OCI-LY7 (cell line): ENCODE measurements around the gene MUC12. TPM values are rescaled to one million over a fixed set of nuclear protein-coding genes. Genes with fewer than 3 reads are reported as not detected.

ENCODE experiments used
- BruUV-seq: library from RNA; stranded (reverse); fragments of 400-500 nt; replicated peaks from 2 replicates; lab custom pipeline; 2021; lab: Mats Ljungman, UMichigan
- CTCF ChIA-PET: fragments of 300-600 bp; sonication (Branson Sonifier 250); formaldehyde crosslinking; loops from one replicate; lab custom pipeline; 2022; ENCODE audit warnings: antibody characterized with exemption; ENCODE audit not compliant: unreplicated experiment; lab: Charles Lee
- POLR2A ChIA-PET: fragments of 300-600 bp; sonication (Branson Sonifier 250); formaldehyde crosslinking; loops from one replicate; lab custom pipeline; 2022; ENCODE audit warnings: antibody characterized with exemption; lab: Charles Lee
- DNase-seq: peaks from one replicate; pipeline ENCODE4 v3.0.0-alpha.2; 2015; ENCODE audit warnings: low spot score
- H2AFZ ChIP-seq: fragments of 200-600 bp; sonication (generic), shearing (Covaris generic); 2 replicates; pipeline ENCODE4 v1.6.1; 2014; ENCODE audit warnings: mild to moderate bottlenecking, antibody characterized with exemption, low read length, moderate library complexity
- H3K27ac ChIP-seq: fragments of 200-600 bp; sonication (generic); 2 replicates; pipeline ENCODE4 v1.5.1; 2014; ENCODE audit warnings: mixed run types, low read depth, mild to moderate bottlenecking, moderate library complexity, low read length, inconsistent platforms; ENCODE audit not compliant: poor library complexity, severe bottlenecking
- H3K36me3 ChIP-seq: fragments of 200-600 bp; sonication (generic); 2 replicates; pipeline ENCODE4 v1.6.1; 2014; ENCODE audit warnings: mild to moderate bottlenecking, antibody characterized with exemption, low read length, moderate library complexity, mixed read lengths; ENCODE audit not compliant: insufficient read depth
- H3K4me1 ChIP-seq: fragments of 200-600 bp; sonication (generic); 2 replicates; pipeline ENCODE4 v1.5.1; 2014; ENCODE audit warnings: mild to moderate bottlenecking, low read length; ENCODE audit not compliant: insufficient read depth, poor library complexity, severe bottlenecking
- H3K4me2 ChIP-seq: fragments of 200-600 bp; sonication (generic); 2 replicates; pipeline ENCODE4 v1.6.1; 2014; ENCODE audit warnings: mild to moderate bottlenecking, low read length
- H3K4me3 ChIP-seq: fragments of 200-600 bp; sonication (generic); 2 replicates; pipeline ENCODE4 v1.5.1; 2014; ENCODE audit warnings: mild to moderate bottlenecking, low read depth, low read length; ENCODE audit not compliant: poor library complexity, severe bottlenecking
- H3K79me2 ChIP-seq: fragments of 200-600 bp; sonication (generic); 2 replicates; pipeline ENCODE4 v1.6.1; 2016; ENCODE audit warnings: low read depth, mild to moderate bottlenecking, low read length, moderate library complexity, mixed read lengths; ENCODE audit not compliant: insufficient read depth
- H3K9me2 ChIP-seq: fragments of 200-600 bp; sonication (generic); 2 replicates; pipeline ENCODE4 v1.6.1; 2016; ENCODE audit warnings: mild to moderate bottlenecking, low read length, mixed read lengths; ENCODE audit not compliant: insufficient read depth
- H3K9me3 ChIP-seq: fragments of 200-600 bp; sonication (generic); 2 replicates; pipeline ENCODE4 v1.6.1; 2014; ENCODE audit warnings: mild to moderate bottlenecking, mixed run types, low read length, mixed read lengths
- H4K20me1 ChIP-seq: fragments of 200-600 bp; sonication (generic); 2 replicates; pipeline ENCODE4 v1.6.1; 2014; ENCODE audit warnings: mild to moderate bottlenecking, antibody characterized with exemption, low read length, moderate library complexity, mixed read lengths; ENCODE audit not compliant: insufficient read depth
- CTCF ChIP-seq: fragments of 200-600 bp; sonication (generic); conservative IDR thresholded peaks from 2 replicates; pipeline ENCODE4 v1.5.1; 2014; ENCODE audit warnings: mild to moderate bottlenecking, antibody characterized with exemption, low read length, moderate library complexity, mixed read lengths
- EZH2phosphoT487 ChIP-seq: fragments of 200-600 bp; sonication (generic); IDR thresholded peaks from 2 replicates; pipeline ENCODE4 v1.6.1; 2018; ENCODE audit warnings: low read depth, borderline replicate concordance, mild to moderate bottlenecking, mixed run types, antibody characterized with exemption, low read length, moderate library complexity, mixed read lengths
- intact Hi-C: fragments of 100-400 bp; cut with micrococcal nuclease; formaldehyde crosslinking; loops from one replicate; pipeline ENCODE4 v1.10.0; 2022; ENCODE audit not compliant: unreplicated experiment
- total RNA-seq, 2 experiments: library from RNA; depleted of rRNA in 1 of 2; stranded (reverse); fragments of >200 nt in 1 of 2; shearing (Covaris generic) in 1 of 2; gene quantifications; 2 replicates each; pipeline ENCODE4 v1.2.3, GENCODE V29; 2014 to 2022

The MUC12 gene
- total RNA-seq, 2 experiments from 2014 or later = not detected

- H3K27ac ChIP-seq = no peak overlapping the region
These were observed 49.2 kb downstream of the MUC12 start for GRCh38 chr7:101018271-101019167.

GRCh38 chr7:101020444-101020843 lies 51.1 kb downstream of the MUC12 start:
- intact Hi-C loops = no loop called here
- ChIA-PET CTCF (no interaction called here), POLR2A (interaction anchor here (0.9 kb wide), 1 partner anchor 432 kb away, joined by 3 read pairs; no protein-coding TSS in a partner anchor)
- DNase-seq = no peak
- no peak overlapping the region for H3K4me3 ChIP-seq
- peaks cover 10% of the 10 kb centered on the region for H3K4me1 ChIP-seq
- no TSS peak for BruUV-seq
- H3K36me3 ChIP-seq = no peaks in the 10 kb centered on the region
- H3K27ac ChIP-seq = no peak overlapping the region
- H3K4me2 ChIP-seq = no peak overlapping the region
- no peaks in the 10 kb centered on the region for H4K20me1 ChIP-seq
- H3K79me2 ChIP-seq = no peaks in the 10 kb centered on the region
- H2AFZ ChIP-seq = no peak overlapping the region
- TF ChIP-seq EZH2phosphoT487 (no peak), CTCF (no peak)
- no peaks in the 10 kb centered on the region for H3K9me3 ChIP-seq
- H3K9me2 ChIP-seq = no peaks in the 10 kb centered on the region

More at GRCh38 chr7:101018271-101019167, 49.2 kb downstream of the MUC12 start:
- no TSS peak for BruUV-seq
- Histone ChIP-seq H3K4me1 (peaks cover 10% of the 10 kb centered on the region), H3K9me2 (no peaks in the 10 kb centered on the region), H3K4me3 (no peak overlapping the region), H3K79me2 (no peaks in the 10 kb centered on the region), H3K9me3 (no peaks in the 10 kb centered on the region), H4K20me1 (no peaks in the 10 kb centered on the region), H3K4me2 (no peak overlapping the region), H3K36me3 (no peaks in the 10 kb centered on the region), H2AFZ (no peak overlapping the region)
- no peak for DNase-seq
- no peak for TF ChIP-seq EZH2phosphoT487
- TF ChIP-seq CTCF = no peak
- POLR2A ChIA-PET = no interaction called here
- CTCF ChIA-PET = no interaction called here
- intact Hi-C loops = no loop called here

- Histone ChIP-seq H3K4me3 (no peak overlapping the region), H3K79me2 (no peaks in the 10 kb centered on the region), H3K4me2 (no peak overlapping the region), H2AFZ (no peak overlapping the region), H3K9me2 (no peaks in the 10 kb centered on the region), H4K20me1 (no peaks in the 10 kb centered on the region), H3K27ac (no peak overlapping the region), H3K4me1 (peaks cover 8% of the 10 kb centered on the region), H3K36me3 (no peaks in the 10 kb centered on the region), H3K9me3 (no peaks in the 10 kb centered on the region)
- no TSS peak for BruUV-seq
- POLR2A ChIA-PET = interaction anchor here (0.7 kb wide), 1 partner anchor 268 kb away, joined by 5 read pairs; no protein-coding TSS in a partner anchor
- DNase-seq = no peak
- no peak for TF ChIP-seq CTCF
- no peak for TF ChIP-seq EZH2phosphoT487
- intact Hi-C loops = no loop called here
- CTCF ChIA-PET = no interaction called here
These were observed 52.3 kb downstream of the MUC12 start for GRCh38 chr7:101021703-101022102.
